T-helper 17 cell (primary cell): ENCODE data around the gene ACCS. TPM values are rescaled to one million over a fixed set of nuclear protein-coding genes. Genes with fewer than 3 reads are reported as not detected.
A peak's percentile ranks its signal among the peaks of the same experiment; 100 is the strongest.

ENCODE experiments used
- ATAC-seq: fragments of 150-1000 bp; cut with Tn5 transposase; 2 replicates; pipeline ENCODE4 v1.10.0; 2021; ENCODE audit warnings: mild to moderate bottlenecking, moderate library complexity
- DNase-seq, 3 donors: peaks; one replicate each; pipeline versions ENCODE4 v3.0.0 to v3.0.0-alpha.2; 2020 to 2021
- H3K9me3 ChIP-seq: one replicate; pipeline ENCODE4 v1.7.0; 2013; ENCODE audit warnings: low read length, mild to moderate bottlenecking; ENCODE audit not compliant: control insufficient read depth, poor library complexity, severe bottlenecking
- H3K27ac Mint-ChIP-seq: one replicate; pipeline ENCODE4 v1.8.0; 2022; ENCODE audit warnings: mild to moderate bottlenecking, moderate library complexity, mixed read lengths
- H3K27me3 Mint-ChIP-seq: one replicate; pipeline ENCODE4 v1.8.0; 2022; ENCODE audit warnings: mixed read lengths
- H3K36me3 Mint-ChIP-seq: one replicate; pipeline ENCODE4 v1.8.0; 2022; ENCODE audit warnings: low read depth, mixed read lengths
- H3K4me1 Mint-ChIP-seq: one replicate; pipeline ENCODE4 v1.8.0; 2022; ENCODE audit warnings: mild to moderate bottlenecking, mixed read lengths
- H3K4me3 Mint-ChIP-seq: one replicate; pipeline ENCODE4 v1.8.0; 2022; ENCODE audit warnings: mild to moderate bottlenecking, moderate library complexity, mixed read lengths
- total RNA-seq, 4 donors: library from RNA in 2 of 4; stranded (reverse) in 2 of 4; gene quantifications; one replicate each; pipeline ENCODE4 v1.2.3 and lab custom pipeline; 2022 to 2026

Gene ACCS
- total RNA-seq, 2 donors from 2014 or later: 22.2 to 22.6 TPM

- no peak for DNase-seq
These were observed 8.7 kb upstream of the ACCS start for GRCh38 chr11:44057340-44057739.

GRCh38 chr11:44058275-44058674 is 7.8 kb upstream of the ACCS start:
- no peak for DNase-seq
- ATAC-seq: no peak
- H3K27me3 Mint-ChIP-seq: peaks cover 10% of the 10 kb centered on the region
- no peaks in the 10 kb centered on the region for H3K9me3 ChIP-seq
- no peak overlapping the region for H3K4me3 Mint-ChIP-seq
- H3K27ac Mint-ChIP-seq: no peak overlapping the region
- no peaks in the 10 kb centered on the region for H3K4me1 Mint-ChIP-seq
- no peaks in the 10 kb centered on the region for H3K36me3 Mint-ChIP-seq

More at GRCh38 chr11:44057340-44057739, 8.7 kb upstream of the ACCS start:
- Mint-ChIP-seq H3K36me3 (no peaks in the 10 kb centered on the region), H3K4me1 (no peaks in the 10 kb centered on the region), H3K4me3 (no peak overlapping the region), H3K27me3 (peaks cover 13% of the 10 kb centered on the region), H3K27ac (no peak overlapping the region)
- H3K9me3 ChIP-seq: no peaks in the 10 kb centered on the region
- no peak for ATAC-seq

GRCh38 chr11:44065161-44065661 is 859 bp upstream of the ACCS start:
- peak overlapping the region; percentile 85 for H3K27ac Mint-ChIP-seq
- H3K4me3 Mint-ChIP-seq: peak overlapping the region; percentile 87
- peaks cover 5% of the 10 kb centered on the region for H3K36me3 Mint-ChIP-seq
- no peaks in the 10 kb centered on the region for H3K27me3 Mint-ChIP-seq
- peaks cover 16% of the 10 kb centered on the region for H3K4me1 Mint-ChIP-seq
- no peaks in the 10 kb centered on the region for H3K9me3 ChIP-seq
- no peak for DNase-seq
- ATAC-seq: no peak

- peaks cover 21% of the 10 kb centered on the region for H3K4me1 Mint-ChIP-seq
- H3K36me3 Mint-ChIP-seq: peaks cover 8% of the 10 kb centered on the region
- DNase-seq (no peak), ATAC-seq (no peak)
- H3K4me3 Mint-ChIP-seq: peak overlapping the region; percentile 87
- no peaks in the 10 kb centered on the region for H3K27me3 Mint-ChIP-seq
- H3K9me3 ChIP-seq: no peaks in the 10 kb centered on the region
- H3K27ac Mint-ChIP-seq: peak overlapping the region; percentile 85
These were observed 667 bp downstream of the ACCS start for GRCh38 chr11:44066732-44067141.

GRCh38 chr11:44067266-44067665 is 1.2 kb downstream of the ACCS start:
- ATAC-seq (no peak), DNase-seq (no peak)
- Mint-ChIP-seq H3K27me3 (no peaks in the 10 kb centered on the region), H3K36me3 (peaks cover 8% of the 10 kb centered on the region), H3K4me1 (peaks cover 21% of the 10 kb centered on the region), H3K4me3 (peak overlapping the region; percentile 87), H3K27ac (peak overlapping the region; percentile 85)
- H3K9me3 ChIP-seq: no peaks in the 10 kb centered on the region

GRCh38 chr11:44068180-44068579 is 2.1 kb downstream of the ACCS start:
- H3K36me3 Mint-ChIP-seq: peaks cover 8% of the 10 kb centered on the region
- DNase-seq (no peak), ATAC-seq (no peak)
- H3K4me3 Mint-ChIP-seq: no peak overlapping the region
- no peak overlapping the region for H3K27ac Mint-ChIP-seq
- H3K9me3 ChIP-seq: no peaks in the 10 kb centered on the region
- H3K27me3 Mint-ChIP-seq: no peaks in the 10 kb centered on the region
- peaks cover 21% of the 10 kb centered on the region for H3K4me1 Mint-ChIP-seq

GRCh38 chr11:44071157-44071556 is 5.1 kb downstream of the ACCS start:
- H3K4me3 Mint-ChIP-seq: no peak overlapping the region
- H3K27ac Mint-ChIP-seq: no peak overlapping the region
- no peak for DNase-seq

GRCh38 chr11:44072757-44073658 is 6.9 kb downstream of the ACCS start:
- Mint-ChIP-seq H3K27ac (no peak overlapping the region), H3K36me3 (peaks cover 10% of the 10 kb centered on the region), H3K27me3 (no peaks in the 10 kb centered on the region), H3K4me1 (peaks cover 8% of the 10 kb centered on the region), H3K4me3 (no peak overlapping the region)
- DNase-seq: no peak
- ATAC-seq: no peak
- H3K9me3 ChIP-seq: no peaks in the 10 kb centered on the region

More at GRCh38 chr11:44071157-44071556, 5.1 kb downstream of the ACCS start:
- Mint-ChIP-seq H3K27me3 (no peaks in the 10 kb centered on the region), H3K4me1 (peaks cover 15% of the 10 kb centered on the region), H3K36me3 (peaks cover 8% of the 10 kb centered on the region)
- ATAC-seq: no peak
- no peaks in the 10 kb centered on the region for H3K9me3 ChIP-seq

- H3K4me3 Mint-ChIP-seq: no peak overlapping the region
- ATAC-seq: no peak
- DNase-seq: no peak
- H3K4me1 Mint-ChIP-seq: no peaks in the 10 kb centered on the region
- H3K36me3 Mint-ChIP-seq: peaks cover 5% of the 10 kb centered on the region
- H3K27ac Mint-ChIP-seq: no peak overlapping the region
- H3K27me3 Mint-ChIP-seq: no peaks in the 10 kb centered on the region
- H3K9me3 ChIP-seq: no peaks in the 10 kb centered on the region
These were observed 12.7 kb downstream of the ACCS start for GRCh38 chr11:44078794-44079193.

- Mint-ChIP-seq H3K4me3 (no peak overlapping the region), H3K4me1 (no peaks in the 10 kb centered on the region), H3K27me3 (no peaks in the 10 kb centered on the region), H3K27ac (no peak overlapping the region), H3K36me3 (peaks cover 5% of the 10 kb centered on the region)
- H3K9me3 ChIP-seq: no peaks in the 10 kb centered on the region
- ATAC-seq: no peak
- DNase-seq: no peak
These were observed 13.3 kb downstream of the ACCS start for GRCh38 chr11:44079376-44079775.

GRCh38 chr11:44080951-44081350 is 14.9 kb downstream of the ACCS start:
- Mint-ChIP-seq H3K27me3 (no peaks in the 10 kb centered on the region), H3K36me3 (peaks cover 5% of the 10 kb centered on the region), H3K27ac (no peak overlapping the region), H3K4me3 (no peak overlapping the region), H3K4me1 (no peaks in the 10 kb centered on the region)
- H3K9me3 ChIP-seq: no peaks in the 10 kb centered on the region
- DNase-seq (no peak), ATAC-seq (no peak)

- H3K9me3 ChIP-seq: no peaks in the 10 kb centered on the region
- ATAC-seq (no peak), DNase-seq (no peak)
- Mint-ChIP-seq H3K27me3 (no peaks in the 10 kb centered on the region), H3K4me1 (no peaks in the 10 kb centered on the region), H3K4me3 (no peak overlapping the region), H3K27ac (no peak overlapping the region), H3K36me3 (peaks cover 3% of the 10 kb centered on the region)
These were observed 16.6 kb downstream of the ACCS start for GRCh38 chr11:44082645-44083044.

- no peak overlapping the region for H3K4me3 Mint-ChIP-seq
These were observed 17.4 kb downstream of the ACCS start for GRCh38 chr11:44083433-44083832.

GRCh38 chr11:44083906-44084305 is 17.8 kb downstream of the ACCS start:
- peaks cover 1% of the 10 kb centered on the region for H3K4me1 Mint-ChIP-seq
- no peaks in the 10 kb centered on the region for H3K27me3 Mint-ChIP-seq
- ATAC-seq (no peak), DNase-seq (no peak)
- no peaks in the 10 kb centered on the region for H3K9me3 ChIP-seq
- H3K4me3 Mint-ChIP-seq: no peak overlapping the region
- peaks cover 3% of the 10 kb centered on the region for H3K36me3 Mint-ChIP-seq
- H3K27ac Mint-ChIP-seq: no peak overlapping the region

More at GRCh38 chr11:44083433-44083832, 17.4 kb downstream of the ACCS start:
- Mint-ChIP-seq H3K27ac (no peak overlapping the region), H3K36me3 (peaks cover 4% of the 10 kb centered on the region), H3K4me1 (no peaks in the 10 kb centered on the region), H3K27me3 (no peaks in the 10 kb centered on the region)
- DNase-seq (no peak), ATAC-seq (no peak)
- H3K9me3 ChIP-seq: no peaks in the 10 kb centered on the region
